Adrenal gland (tissue), 5 donors: ENCODE data around the gene TMEM61.

ENCODE experiments used
- CTCF ChIP-seq, 6 experiments: fragments of 450-650 bp in 4 of 6; fragments of 200-600 bp in 2 of 6; sonication (generic) in 1 of 6; IDR thresholded peaks; 1 replicate in 5 of 6; 2 replicates in 1 of 6; pipeline versions ENCODE4 v1.5.1 to v1.8.0; 2016 to 2021; ENCODE audit warnings: antibody characterized with exemption in 6 of 6, mild to moderate bottlenecking in 2 of 6, moderate library complexity in 1 of 6
- POLR2A ChIP-seq, 2 donors: fragments of 450-650 bp; IDR thresholded peaks; one replicate each; pipeline ENCODE4 v1.6.1; 2017; ENCODE audit warnings: antibody characterized with exemption in 2 of 2, mild to moderate bottlenecking in 2 of 2, moderate library complexity in 1 of 2
- donor health status: DM: no; HTN: no; CAD: no.

DNA sequence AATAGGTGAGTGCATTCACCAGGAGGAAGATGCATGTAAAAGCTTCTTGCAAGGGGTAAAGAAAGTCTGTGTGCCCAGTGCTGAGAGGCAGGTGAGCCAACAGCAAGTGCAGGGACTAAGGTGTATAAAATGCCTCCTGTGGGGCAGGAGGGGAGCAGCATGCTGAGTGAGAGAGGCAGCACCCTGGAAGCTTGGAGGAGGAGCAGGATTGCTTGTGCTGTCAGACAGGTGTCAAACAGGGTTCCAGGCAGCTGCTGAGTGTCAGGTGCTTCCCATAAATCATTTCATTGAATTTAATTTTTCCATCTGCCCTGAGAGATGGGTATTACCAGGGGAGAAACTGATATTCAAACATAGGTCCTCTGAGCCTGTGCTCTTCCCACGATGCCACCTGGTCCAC, 32.2 kb downstream of the TMEM61 start:
- TF ChIP-seq CTCF (IDR thresholded peaks at IDR 0.05), result no peak
- no peak for TF ChIP-seq POLR2A (IDR thresholded peaks at IDR 0.05)
